H1 (cell line): ENCODE data around the gene PRKCD. TPM values are rescaled to one million over a fixed set of nuclear protein-coding genes. Genes with fewer than 3 reads are reported as not detected.

Experiments used
- CTCF ChIA-PET: fragments of 300-600 bp; sonication (Branson Sonifier 250); formaldehyde crosslinking; loops from one replicate; lab custom pipeline; 2021; ENCODE audit not compliant: partially characterized antibody; lab: Charles Lee
- POLR2A ChIA-PET: fragments of 300-600 bp; sonication (Branson Sonifier 250); formaldehyde crosslinking; loops from one replicate; lab custom pipeline; 2021; ENCODE audit warnings: inconsistent platforms; ENCODE audit not compliant: partially characterized antibody; lab: Charles Lee
- DNase-seq, 2 experiments: peaks; one replicate each; pipeline versions ENCODE4 v3.0.0 to v3.0.0-alpha.2; 2010 to 2022; ENCODE audit warnings: low spot score in 2 of 2, low read depth in 1 of 2, mixed read lengths in 1 of 2
- FAIRE-seq: peaks from 2 replicates; lab custom pipeline; 2011; peaks lifted over from hg19 to GRCh38; lab: Jason Lieb, UNC
- H2AFZ ChIP-seq: 2 replicates; pipeline ENCODE4 v1.8.1; 2012; ENCODE audit warnings: low read length, inconsistent platforms
- H2AK5ac ChIP-seq: 2 replicates; pipeline ENCODE4 v1.6.1; 2013; ENCODE audit warnings: low read depth, low read length
- H2BK120ac ChIP-seq: replicated peaks from 2 replicates; pipeline ENCODE3; 2013; ENCODE audit warnings: low read depth, low read length, inconsistent platforms
- H2BK12ac ChIP-seq: 2 replicates; pipeline ENCODE4 v1.6.1; 2013; ENCODE audit warnings: low read depth, low read length
- H2BK15ac ChIP-seq: 2 replicates; pipeline ENCODE4 v1.6.1; 2013; ENCODE audit warnings: low read length
- H2BK20ac ChIP-seq: 2 replicates; pipeline ENCODE4 v1.6.1; 2013; ENCODE audit warnings: low read length
- H2BK5ac ChIP-seq: 2 replicates; pipeline ENCODE4 v1.6.1; 2013; ENCODE audit warnings: low read depth, low read length
- H3K14ac ChIP-seq: 2 replicates; pipeline ENCODE4 v1.6.1; 2013; ENCODE audit warnings: inconsistent platforms; ENCODE audit not compliant: insufficient read length
- H3K18ac ChIP-seq: 2 replicates; pipeline ENCODE4 v1.6.1; 2013; ENCODE audit warnings: low read length; ENCODE audit errors: extremely low read depth
- H3K23ac ChIP-seq: 2 replicates; pipeline ENCODE4 v1.6.1; 2013; ENCODE audit warnings: inconsistent platforms; ENCODE audit not compliant: insufficient read length
- H3K23me2 ChIP-seq: 2 replicates; pipeline ENCODE4 v1.6.1; 2013; ENCODE audit warnings: low read depth, low read length
- H3K27ac ChIP-seq: 2 replicates; pipeline ENCODE4 v1.6.1; 2011; ENCODE audit warnings: low read depth, low read length, inconsistent platforms
- H3K27me3 ChIP-seq, 4 experiments: replicated peaks in 1 of 4; 1 replicate in 1 of 4; 2 replicates in 3 of 4; pipeline versions ENCODE4 v1.6.1 to v1.8.1; 2011 to 2013; ENCODE audit warnings: low read length in 3 of 4, mild to moderate bottlenecking in 3 of 4, inconsistent platforms in 2 of 4, mixed read lengths in 2 of 4, moderate library complexity in 1 of 4; ENCODE audit not compliant: control insufficient read depth in 3 of 4, insufficient read depth in 3 of 4; ENCODE audit errors: extremely low read depth in 1 of 4
- H3K36me3 ChIP-seq, 4 experiments: 2 replicates each; pipeline versions ENCODE4 v1.6.1 to v1.8.1; 2011 to 2013; ENCODE audit warnings: mild to moderate bottlenecking in 4 of 4, low read length in 3 of 4, moderate library complexity in 2 of 4, control low read depth in 1 of 4, inconsistent platforms in 1 of 4; ENCODE audit not compliant: insufficient read depth in 4 of 4, control insufficient read depth in 2 of 4
- H3K4ac ChIP-seq: replicated peaks from 2 replicates; pipeline ENCODE3; 2013; ENCODE audit warnings: low read length, low read depth, mixed read lengths, inconsistent platforms; ENCODE audit not compliant: insufficient read length
- H3K4me1 ChIP-seq, 4 experiments: replicated peaks in 1 of 4; 1 replicate in 1 of 4; 2 replicates in 3 of 4; pipeline versions ENCODE4 v1.6.1 to v1.8.1; 2011 to 2013; ENCODE audit warnings: low read length in 3 of 4, inconsistent platforms in 2 of 4, mixed read lengths in 1 of 4; ENCODE audit not compliant: insufficient read depth in 4 of 4, control insufficient read depth in 3 of 4
- H3K4me2 ChIP-seq, 2 experiments: 2 replicates each; pipeline versions ENCODE4 v1.6.1 to v1.8.1; 2011 to 2013; ENCODE audit warnings: low read depth in 2 of 2, low read length in 2 of 2, control low read depth in 1 of 2, inconsistent platforms in 1 of 2, mild to moderate bottlenecking in 1 of 2; ENCODE audit not compliant: insufficient read depth in 1 of 2
- H3K4me3 ChIP-seq, 4 experiments: fragments of 200-600, 300-600 bp in 1 of 4; sonication (generic), shearing (Covaris generic), sonication (Bioruptor Twin) in 1 of 4; 2 replicates each; pipeline versions ENCODE4 v1.5.1 to v1.8.1; 2011 to 2016; ENCODE audit warnings: low read length in 4 of 4, low read depth in 3 of 4, control low read depth in 2 of 4, inconsistent platforms in 2 of 4, mild to moderate bottlenecking in 2 of 4, mixed read lengths in 1 of 4, moderate library complexity in 1 of 4; ENCODE audit not compliant: insufficient read depth in 2 of 4; ENCODE audit errors: extremely low read depth in 1 of 4
- H3K56ac ChIP-seq: replicated peaks from 2 replicates; pipeline ENCODE3; 2013; ENCODE audit warnings: low read depth, mild to moderate bottlenecking, mixed read lengths, low read length, inconsistent platforms; ENCODE audit not compliant: insufficient read length
- H3K79me1 ChIP-seq: 2 replicates; pipeline ENCODE4 v1.6.1; 2013; ENCODE audit warnings: low read depth, low read length, control low read depth
- H3K79me2 ChIP-seq, 2 experiments: 2 replicates each; pipeline versions ENCODE4 v1.6.1 to v1.8.1; 2012 to 2013; ENCODE audit warnings: low read length in 2 of 2, mild to moderate bottlenecking in 2 of 2, inconsistent platforms in 1 of 2; ENCODE audit not compliant: insufficient read depth in 2 of 2, control insufficient read depth in 1 of 2
- H3K9ac ChIP-seq, 4 experiments: replicated peaks in 1 of 4; 1 replicate in 1 of 4; 2 replicates in 3 of 4; pipeline versions ENCODE4 v1.6.1 to v1.8.1; 2011 to 2013; ENCODE audit warnings: low read depth in 3 of 4, low read length in 3 of 4, control low read depth in 2 of 4, mild to moderate bottlenecking in 2 of 4, moderate library complexity in 2 of 4, inconsistent platforms in 1 of 4; ENCODE audit errors: extremely low read depth in 1 of 4
- H3K9me3 ChIP-seq, 2 experiments: 2 replicates each; pipeline versions ENCODE4 v1.6.1 to v1.8.1; 2012 to 2013; ENCODE audit warnings: mild to moderate bottlenecking in 2 of 2, moderate library complexity in 2 of 2, control low read depth in 1 of 2, inconsistent platforms in 1 of 2, low read depth in 1 of 2, low read length in 1 of 2, mixed read lengths in 1 of 2; ENCODE audit not compliant: insufficient read depth in 2 of 2
- H4K20me1 ChIP-seq, 2 experiments: replicated peaks in 1 of 2; 2 replicates each; pipeline versions ENCODE3 to v1.8.1; 2011 to 2013; ENCODE audit warnings: inconsistent platforms in 2 of 2, low read length in 2 of 2, mild to moderate bottlenecking in 1 of 2; ENCODE audit not compliant: insufficient read depth in 2 of 2, control insufficient read depth in 1 of 2
- H4K5ac ChIP-seq: 2 replicates; pipeline ENCODE4 v1.6.1; 2013; ENCODE audit warnings: low read length, low read depth, mixed read lengths, inconsistent platforms; ENCODE audit not compliant: insufficient read length
- H4K8ac ChIP-seq: 2 replicates; pipeline ENCODE4 v1.8.0; 2013; ENCODE audit warnings: mild to moderate bottlenecking, moderate library complexity, low read length, inconsistent platforms; ENCODE audit not compliant: insufficient read depth; ENCODE audit errors: extremely low read depth
- H4K91ac ChIP-seq: replicated peaks from 2 replicates; pipeline ENCODE3; 2013; ENCODE audit warnings: low read length, mixed read lengths, inconsistent platforms; ENCODE audit not compliant: insufficient read length
- BACH1 ChIP-seq: IDR thresholded peaks from 2 replicates; pipeline ENCODE4 v1.6.1; 2012; ENCODE audit warnings: low read length, improper control_type of control experiment
- EP300 ChIP-seq, 2 experiments: IDR thresholded peaks; 1 replicate in 1 of 2; 2 replicates in 1 of 2; pipeline ENCODE4 v1.6.1; 2011 to 2012; ENCODE audit warnings: low read depth in 2 of 2, low read length in 2 of 2, mild to moderate bottlenecking in 2 of 2, borderline replicate concordance in 1 of 2, inconsistent platforms in 1 of 2, moderate library complexity in 1 of 2
- FOSL1 ChIP-seq: IDR thresholded peaks from 2 replicates; pipeline ENCODE4 v1.6.1; 2011; ENCODE audit warnings: mild to moderate bottlenecking, low read depth, low read length, moderate library complexity; ENCODE audit not compliant: insufficient read depth
- HDAC6 ChIP-seq: IDR thresholded peaks from one replicate; pipeline ENCODE4 v1.7.1; 2012; ENCODE audit warnings: low read depth, mild to moderate bottlenecking, inconsistent platforms, low read length, moderate library complexity
- JUN ChIP-seq: IDR thresholded peaks from 2 replicates; pipeline ENCODE4 v1.6.1; 2011; ENCODE audit warnings: low read depth, mild to moderate bottlenecking, improper control_type of control experiment, low read length
- JUND ChIP-seq: IDR thresholded peaks from 2 replicates; pipeline ENCODE4 v1.6.1; 2011; ENCODE audit warnings: mild to moderate bottlenecking, improper control_type of control experiment, low read length
- PHF8 ChIP-seq: fragments of 200-600 bp; sonication (generic); conservative IDR thresholded peaks from 2 replicates; pipeline ENCODE4 v1.7.1; 2012; ENCODE audit warnings: low read depth, mild to moderate bottlenecking, inconsistent platforms, low read length, moderate library complexity
- SIRT6 ChIP-seq: IDR thresholded peaks from one replicate; pipeline ENCODE4 v1.7.1; 2012; ENCODE audit warnings: low read length, inconsistent platforms
- SIX5 ChIP-seq: IDR thresholded peaks from 2 replicates; pipeline ENCODE4 v1.6.1; 2011; ENCODE audit warnings: mild to moderate bottlenecking, low read depth, low read length
- WGBS, 2 experiments: shearing (Covaris generic) in 1 of 2; methylation state at CpG; one replicate each; pipeline versions ENCODE4 v1.1.6 to v1.1.7; 2013 to 2015; ENCODE audit warnings: low lambda C conversion rate in 2 of 2, mixed read lengths in 2 of 2, inconsistent platforms in 1 of 2, low coverage in 1 of 2, missing lambda C conversion rate in 1 of 2; ENCODE audit not compliant: insufficient replicate concordance in 2 of 2, insufficient coverage in 1 of 2, insufficient read length in 1 of 2; ENCODE audit errors: extremely low coverage in 1 of 2, missing lambda C conversion rate in 1 of 2; 5-methylcytosine and 5-hydroxymethylcytosine counted together
- polyA plus RNA-seq, 7 experiments: library from polyadenylated mRNA; depleted of rRNA in 3 of 7; stranded (reverse) in 5 of 7; unstranded in 2 of 7; fragments of >200 nt in 5 of 7; fragments of 200-250 nt in 2 of 7; gene quantifications; 1 replicate in 5 of 7; 2 replicates in 1 of 7; 4 replicates in 1 of 7; pipeline versions ENCODE4 v1.2.1 to v1.2.3, GENCODE V29; 2011 to 2013; ENCODE audit warnings: missing spikeins in 2 of 7, mixed read lengths in 2 of 7
- total RNA-seq: library from RNA; stranded (reverse); fragmentation: NEBNext Ultra II Directional; extraction: Animal tissue kit (Norgen Biotek cat#: 25700); gene quantifications from 2 replicates; pipeline ENCODE4 v1.2.1, GENCODE V29; 2021

PRKCD gene
- total and polyA plus RNA-seq, 2 of the 8 experiments (the other 6 are each of a cell fraction or from before 2014, with no cell fraction given) = 22.6 to 23.9 TPM

DNA sequence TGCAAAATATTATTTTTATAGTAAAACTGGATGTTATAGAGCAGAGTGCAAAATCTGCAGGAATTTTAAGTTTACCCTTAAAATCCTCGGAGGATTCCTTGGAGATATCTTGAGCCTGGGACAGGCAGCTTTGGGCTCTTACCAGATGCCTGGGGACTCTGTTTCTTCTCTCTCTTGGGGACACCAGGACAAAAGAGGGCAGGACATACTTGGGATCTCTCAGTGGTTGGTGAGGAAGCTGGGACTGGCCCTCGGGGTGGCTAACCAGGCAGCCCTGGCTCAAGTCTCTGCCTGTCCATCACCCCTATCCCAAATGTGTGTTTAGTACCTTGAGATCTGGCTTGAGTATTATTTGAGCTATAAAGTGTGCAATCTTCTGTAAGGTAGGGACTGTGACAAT, 56.2 kb downstream of the PRKCD start:
- H2BK120ac ChIP-seq = no peak overlapping the region
- H3K79me1 ChIP-seq = no peaks in the 10 kb centered on the region
- H3K9ac ChIP-seq = no peak overlapping the region
- no peak overlapping the region for H3K56ac ChIP-seq
- H3K4ac ChIP-seq = no peak overlapping the region
- H3K4me2 ChIP-seq = no peak overlapping the region
- no peak overlapping the region for H3K27ac ChIP-seq
- no peaks in the 10 kb centered on the region; a peak in 1 of 7 replicates for H3K4me1 ChIP-seq
- no peaks in the 10 kb centered on the region for H3K9me3 ChIP-seq
- no peak overlapping the region for H2AK5ac ChIP-seq
- ChIA-PET CTCF (interaction anchor here (0.6 to 1.5 kb wide), 4 partner anchors 13 to 45 kb away, joined by 3 to 7 read pairs (median 4); no protein-coding TSS in a partner anchor), POLR2A (interaction anchor here (1.0 to 1.4 kb wide), 4 partner anchors 13 to 85 kb away, joined by 3 to 6 read pairs (median 4); partner anchors contain the start of gene PRKCD)
- no peak overlapping the region for H2AFZ ChIP-seq
- no peak overlapping the region for H4K91ac ChIP-seq
- no peak overlapping the region for H3K18ac ChIP-seq
- H4K20me1 ChIP-seq = no peaks in the 10 kb centered on the region
- no peak overlapping the region for H2BK20ac ChIP-seq
- H3K23me2 ChIP-seq = no peaks in the 10 kb centered on the region
- H3K27me3 ChIP-seq = no peaks in the 10 kb centered on the region
- H4K5ac ChIP-seq = no peak overlapping the region
- no peak overlapping the region for H3K23ac ChIP-seq
- no peaks in the 10 kb centered on the region for H3K36me3 ChIP-seq
- no peaks in the 10 kb centered on the region for H3K79me2 ChIP-seq
- TF ChIP-seq FOSL1 = no peak
- TF ChIP-seq JUND = no peak
- no peak for TF ChIP-seq JUN
- TF ChIP-seq SIRT6 = no peak
- TF ChIP-seq PHF8 = no peak
- no peak for TF ChIP-seq BACH1
- TF ChIP-seq HDAC6 = no peak
- no peak for TF ChIP-seq EP300 (IDR thresholded peaks at IDR 0.05; ENCODE audit: borderline replicate concordance in 1 of 2, low read depth in 2 of 2, low read length in 2 of 2)
- TF ChIP-seq SIX5 = no peak
- H3K4me3 ChIP-seq = no peak overlapping the region
- H3K14ac ChIP-seq = no peak overlapping the region
- WGBS, 2 experiments = 82% methylated on average over 2 of the region's 2 CpGs; no CpG with 5 or more reads in 1 of the 2 experiments
- no peak overlapping the region for H4K8ac ChIP-seq
- no peak overlapping the region for H2BK12ac ChIP-seq
- FAIRE-seq (no peak), DNase-seq (no peak)
- no peak overlapping the region for H2BK15ac ChIP-seq
- H2BK5ac ChIP-seq = no peak overlapping the region
